ENCODE data around the gene THBD.

- TF ChIP-seq, protein P1, sequence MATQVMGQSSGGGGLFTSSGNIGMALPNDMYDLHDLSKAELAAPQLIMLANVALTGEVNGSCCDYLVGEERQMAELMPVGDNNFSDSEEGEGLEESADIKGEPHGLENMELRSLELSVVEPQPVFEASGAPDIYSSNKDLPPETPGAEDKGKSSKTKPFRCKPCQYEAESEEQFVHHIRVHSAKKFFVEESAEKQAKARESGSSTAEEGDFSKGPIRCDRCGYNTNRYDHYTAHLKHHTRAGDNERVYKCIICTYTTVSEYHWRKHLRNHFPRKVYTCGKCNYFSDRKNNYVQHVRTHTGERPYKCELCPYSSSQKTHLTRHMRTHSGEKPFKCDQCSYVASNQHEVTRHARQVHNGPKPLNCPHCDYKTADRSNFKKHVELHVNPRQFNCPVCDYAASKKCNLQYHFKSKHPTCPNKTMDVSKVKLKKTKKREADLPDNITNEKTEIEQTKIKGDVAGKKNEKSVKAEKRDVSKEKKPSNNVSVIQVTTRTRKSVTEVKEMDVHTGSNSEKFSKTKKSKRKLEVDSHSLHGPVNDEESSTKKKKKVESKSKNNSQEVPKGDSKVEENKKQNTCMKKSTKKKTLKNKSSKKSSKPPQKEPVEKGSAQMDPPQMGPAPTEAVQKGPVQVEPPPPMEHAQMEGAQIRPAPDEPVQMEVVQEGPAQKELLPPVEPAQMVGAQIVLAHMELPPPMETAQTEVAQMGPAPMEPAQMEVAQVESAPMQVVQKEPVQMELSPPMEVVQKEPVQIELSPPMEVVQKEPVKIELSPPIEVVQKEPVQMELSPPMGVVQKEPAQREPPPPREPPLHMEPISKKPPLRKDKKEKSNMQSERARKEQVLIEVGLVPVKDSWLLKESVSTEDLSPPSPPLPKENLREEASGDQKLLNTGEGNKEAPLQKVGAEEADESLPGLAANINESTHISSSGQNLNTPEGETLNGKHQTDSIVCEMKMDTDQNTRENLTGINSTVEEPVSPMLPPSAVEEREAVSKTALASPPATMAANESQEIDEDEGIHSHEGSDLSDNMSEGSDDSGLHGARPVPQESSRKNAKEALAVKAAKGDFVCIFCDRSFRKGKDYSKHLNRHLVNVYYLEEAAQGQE (IDR thresholded peaks at IDR 0.05; ENCODE audit: low read depth): no peak
- TF ChIP-seq RAD21 (IDR thresholded peaks at IDR 0.05; ENCODE audit: low read depth) (no peak), MAX (IDR thresholded peaks at IDR 0.05) (no peak), EP300 (IDR thresholded peaks at IDR 0.05; ENCODE audit: borderline replicate concordance) (no peak), YY1 (IDR thresholded peaks at IDR 0.05; ENCODE audit: low read depth) (no peak), ZBTB7A (IDR thresholded peaks at IDR 0.05; ENCODE audit: low read depth) (no peak), EGR1 (IDR thresholded peaks at IDR 0.05) (no peak)
- TF ChIP-seq, protein P2, sequence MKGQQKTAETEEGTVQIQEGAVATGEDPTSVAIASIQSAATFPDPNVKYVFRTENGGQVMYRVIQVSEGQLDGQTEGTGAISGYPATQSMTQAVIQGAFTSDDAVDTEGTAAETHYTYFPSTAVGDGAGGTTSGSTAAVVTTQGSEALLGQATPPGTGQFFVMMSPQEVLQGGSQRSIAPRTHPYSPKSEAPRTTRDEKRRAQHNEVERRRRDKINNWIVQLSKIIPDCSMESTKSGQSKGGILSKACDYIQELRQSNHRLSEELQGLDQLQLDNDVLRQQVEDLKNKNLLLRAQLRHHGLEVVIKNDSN (IDR thresholded peaks at IDR 0.05): no peak
Measured at GRCh38 chr20:23080521-23080920, 31.0 kb upstream of the THBD start.

All from Ishikawa (cell line).